T-helper 1 cell treated with Interleukin-12 subunit alpha and Interleukin-12 subunit beta and Interleukin-4 antibody, amounts not matched to agents 30 ng/mL and 1 ng/mL, for 36 hours (primary cell): ENCODE results near the gene NEDD9. TPM values are rescaled to one million over a fixed set of nuclear protein-coding genes. Genes with fewer than 3 reads are reported as not detected.

ENCODE experiments used
- intact Hi-C: fragments of 100-400 bp; cut with micrococcal nuclease; formaldehyde crosslinking; loops from one replicate; pipeline ENCODE4 v1.15.1; 2024
- total RNA-seq: library from RNA; stranded (reverse); gene quantifications from 2 replicates; pipeline ENCODE4 v1.2.3, GENCODE V29; 2022

NEDD9 gene
- total RNA-seq, 1 donor from 2014 or later: 71.1 TPM

DNA sequence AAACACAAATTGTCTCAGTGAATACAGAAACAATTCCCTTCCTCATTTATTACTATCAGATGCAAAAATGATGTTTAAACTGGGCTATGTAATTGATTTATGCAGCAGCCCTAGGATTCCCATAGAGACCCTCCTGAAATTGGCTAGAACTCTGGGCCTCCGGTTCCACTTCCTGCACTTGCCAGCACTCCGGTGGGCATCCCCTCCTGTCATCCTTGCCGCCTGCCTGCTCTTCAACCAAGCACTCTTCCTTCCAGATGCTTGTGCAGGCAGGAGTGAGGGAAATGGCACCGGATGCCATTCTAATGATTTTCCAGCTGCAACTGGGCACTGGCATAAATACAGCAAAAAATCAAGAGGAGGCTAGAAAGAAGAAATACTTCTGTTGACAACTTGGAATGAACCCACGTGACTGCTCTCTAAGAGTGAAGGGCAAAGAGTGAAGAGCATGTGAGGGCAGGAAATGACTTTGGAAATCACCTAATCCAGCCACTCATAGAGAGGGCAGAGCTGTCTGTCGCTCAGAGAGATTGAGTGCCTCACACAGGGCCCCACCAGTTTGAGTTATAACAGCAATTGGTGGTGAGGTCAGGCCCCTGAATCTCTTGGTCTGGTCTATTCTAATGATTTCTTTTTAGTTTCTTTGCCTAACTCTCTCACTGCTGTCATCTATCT, 3.7 kb upstream of the NEDD9 start:
- intact Hi-C loops: loop anchor here (1.0 to 10.0 kb wide), 7 partner anchors 13 to 879 kb away; no protein-coding TSS in a partner anchor

DNA sequence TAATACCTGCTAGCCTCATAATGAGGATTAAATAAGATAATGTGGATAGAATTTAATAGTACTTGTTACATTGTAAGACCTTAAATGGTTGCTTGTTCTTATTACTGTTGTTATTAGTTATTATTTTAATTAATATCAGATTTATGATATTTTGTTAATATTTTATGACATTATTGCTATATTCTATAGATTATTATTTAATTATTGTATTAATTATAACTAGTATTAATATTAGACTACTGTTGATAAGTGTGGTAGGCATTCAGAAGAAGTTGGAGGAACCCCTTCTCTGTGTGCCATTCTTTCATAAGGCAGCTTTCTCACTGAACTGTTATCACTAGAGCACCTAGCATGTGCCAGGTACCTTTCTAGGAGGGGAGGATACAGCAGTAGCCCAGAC, 2.6 kb upstream of the NEDD9 start:
- intact Hi-C loops: loop anchor here (10.0 kb wide), 1 partner anchor 880 kb away; no protein-coding TSS in a partner anchor

DNA sequence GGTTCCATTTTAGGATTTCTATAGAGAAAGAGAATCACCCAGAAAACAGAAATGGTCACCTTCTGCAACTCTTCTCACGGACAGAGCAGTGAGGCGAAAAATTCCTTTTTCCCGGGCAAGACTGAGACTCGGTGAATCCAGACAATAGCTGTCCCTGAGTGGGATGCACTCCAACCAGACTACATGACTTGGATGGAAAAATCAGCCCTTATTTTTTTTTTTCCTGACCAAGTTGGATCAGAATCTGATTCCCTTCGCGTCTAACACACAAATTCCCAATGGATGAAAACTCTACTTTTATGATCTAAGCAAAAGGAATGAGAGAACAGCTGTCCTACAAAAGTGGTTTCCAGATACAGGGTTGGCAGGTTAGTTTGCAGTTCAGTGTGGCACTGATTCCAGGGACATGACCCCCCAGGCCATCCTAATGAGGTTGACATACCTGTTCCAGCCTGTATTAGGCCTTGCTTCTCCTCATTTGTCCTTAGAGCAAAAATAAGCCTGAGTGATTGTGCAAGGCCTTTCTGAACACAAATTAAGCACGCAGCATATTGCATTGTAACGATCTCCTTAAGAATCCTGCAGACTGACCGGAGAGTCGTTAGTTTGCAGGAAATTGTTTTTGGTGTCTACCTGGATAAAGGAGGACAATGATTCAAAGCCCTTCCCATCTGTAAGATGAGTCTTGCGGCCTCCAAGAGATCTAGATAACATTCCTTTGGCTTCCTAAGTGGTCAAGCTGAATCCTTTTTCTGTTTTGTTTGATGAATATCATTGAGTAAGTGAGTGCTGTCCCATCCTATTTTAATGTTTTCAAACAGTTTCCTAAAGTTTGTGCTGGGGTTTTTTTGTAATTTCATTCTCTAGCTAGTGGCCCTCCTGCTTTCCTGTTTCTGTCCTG, 1.5 kb upstream of the NEDD9 start:
- intact Hi-C loops: loop anchor here (2.0 to 10.0 kb wide), 5 partner anchors 89 to 881 kb away; partner anchors contain the start of genes HIVEP1 and MAK

DNA sequence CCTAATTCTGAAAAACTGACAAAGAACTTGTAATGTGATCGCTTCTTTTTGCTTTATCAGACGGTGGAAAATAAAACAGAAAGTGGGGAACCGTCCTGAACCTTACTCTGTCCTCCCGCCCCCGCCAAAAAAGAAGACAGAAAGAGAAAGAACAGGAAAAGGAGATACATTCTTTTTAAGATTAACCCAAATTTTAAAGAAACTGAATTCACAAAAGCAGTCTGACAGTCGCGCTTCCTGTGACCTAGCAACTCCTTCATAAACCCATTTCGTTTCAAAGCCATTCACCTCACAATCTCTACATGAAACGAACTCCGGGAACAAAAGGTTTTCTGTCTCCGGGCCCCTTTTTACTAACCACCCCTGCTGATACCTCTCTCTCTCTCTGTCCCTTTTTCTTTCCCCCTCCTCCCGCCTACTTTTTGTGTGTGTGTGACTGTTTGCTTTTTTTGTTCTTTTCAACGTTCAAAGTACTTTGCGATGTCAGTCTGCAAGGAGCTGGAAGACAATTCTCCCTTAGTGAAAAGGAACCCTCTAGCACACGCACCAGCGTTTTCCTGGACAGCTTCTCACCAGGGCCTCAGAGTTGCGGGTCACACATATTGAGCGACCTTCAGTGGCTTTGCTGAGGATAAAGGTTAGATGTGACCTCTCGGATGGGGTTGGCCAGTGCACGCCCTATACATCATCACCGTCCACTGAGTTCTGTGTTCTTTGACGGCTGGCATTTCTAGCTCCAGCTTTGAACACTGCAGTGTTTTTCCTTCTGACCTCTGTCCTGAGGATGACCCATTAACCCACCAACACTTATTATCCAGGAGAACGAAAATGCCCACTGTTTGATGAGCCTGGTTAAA, 530 bp upstream of the NEDD9 start:
- intact Hi-C loops: loop anchor here (1.0 to 10.0 kb wide), 20 partner anchors 9 to 882 kb away; partner anchors contain the start of genes HIVEP1, MAK, SMIM13 and TMEM170B

DNA sequence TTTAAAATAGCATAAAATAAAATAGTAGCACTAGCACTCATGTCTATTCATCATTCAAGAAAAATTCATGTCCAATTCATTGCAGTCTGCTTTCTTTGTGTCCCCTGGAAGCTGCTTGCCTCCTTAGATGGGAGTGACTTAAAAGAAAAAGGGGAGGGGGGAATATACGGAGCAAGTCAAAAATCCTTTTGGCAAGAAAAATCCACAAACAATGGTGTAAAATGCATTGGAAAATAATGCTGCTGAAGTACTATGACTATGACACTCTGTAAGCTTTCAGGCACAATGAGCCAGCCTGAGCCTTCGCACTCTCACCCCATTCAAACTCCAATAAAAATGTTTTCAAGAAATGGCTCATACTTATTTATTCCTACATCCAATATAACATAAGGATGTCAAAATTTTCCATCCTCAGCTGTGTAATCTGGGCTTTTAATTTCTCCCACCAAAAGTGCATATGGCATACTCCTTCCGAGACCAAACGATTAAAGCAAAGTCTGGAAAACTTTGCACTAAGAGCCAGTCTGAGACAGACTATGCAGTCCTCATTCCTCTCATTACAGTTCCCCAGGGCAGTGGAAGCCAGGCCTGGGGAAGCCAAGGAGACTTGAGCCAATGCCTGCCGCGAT, 790 bp downstream of the NEDD9 start:
- intact Hi-C loops: loop anchor here (1.0 to 10.0 kb wide), 20 partner anchors 7 to 883 kb away; partner anchors contain the start of genes HIVEP1, MAK, SMIM13 and TMEM170B

DNA sequence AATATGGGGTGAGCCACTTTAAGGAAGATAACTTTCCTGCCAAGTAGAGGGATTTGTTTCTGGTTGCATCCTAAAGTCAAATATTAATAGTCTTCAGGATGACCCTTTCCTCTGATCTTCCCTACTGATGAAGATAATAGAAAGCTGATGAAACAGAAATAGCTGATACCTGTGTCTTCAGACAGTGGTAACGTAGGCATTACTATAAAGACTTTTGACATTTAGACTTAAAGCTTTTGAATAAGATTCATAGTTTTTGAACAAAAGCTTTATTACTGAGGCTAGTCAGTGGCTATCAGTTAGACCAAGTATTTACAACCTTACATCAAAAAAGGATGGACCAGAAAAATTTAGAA, 1.4 kb downstream of the NEDD9 start:
- intact Hi-C loops: loop anchor here (10.0 kb wide), 1 partner anchor 884 kb away; no protein-coding TSS in a partner anchor

DNA sequence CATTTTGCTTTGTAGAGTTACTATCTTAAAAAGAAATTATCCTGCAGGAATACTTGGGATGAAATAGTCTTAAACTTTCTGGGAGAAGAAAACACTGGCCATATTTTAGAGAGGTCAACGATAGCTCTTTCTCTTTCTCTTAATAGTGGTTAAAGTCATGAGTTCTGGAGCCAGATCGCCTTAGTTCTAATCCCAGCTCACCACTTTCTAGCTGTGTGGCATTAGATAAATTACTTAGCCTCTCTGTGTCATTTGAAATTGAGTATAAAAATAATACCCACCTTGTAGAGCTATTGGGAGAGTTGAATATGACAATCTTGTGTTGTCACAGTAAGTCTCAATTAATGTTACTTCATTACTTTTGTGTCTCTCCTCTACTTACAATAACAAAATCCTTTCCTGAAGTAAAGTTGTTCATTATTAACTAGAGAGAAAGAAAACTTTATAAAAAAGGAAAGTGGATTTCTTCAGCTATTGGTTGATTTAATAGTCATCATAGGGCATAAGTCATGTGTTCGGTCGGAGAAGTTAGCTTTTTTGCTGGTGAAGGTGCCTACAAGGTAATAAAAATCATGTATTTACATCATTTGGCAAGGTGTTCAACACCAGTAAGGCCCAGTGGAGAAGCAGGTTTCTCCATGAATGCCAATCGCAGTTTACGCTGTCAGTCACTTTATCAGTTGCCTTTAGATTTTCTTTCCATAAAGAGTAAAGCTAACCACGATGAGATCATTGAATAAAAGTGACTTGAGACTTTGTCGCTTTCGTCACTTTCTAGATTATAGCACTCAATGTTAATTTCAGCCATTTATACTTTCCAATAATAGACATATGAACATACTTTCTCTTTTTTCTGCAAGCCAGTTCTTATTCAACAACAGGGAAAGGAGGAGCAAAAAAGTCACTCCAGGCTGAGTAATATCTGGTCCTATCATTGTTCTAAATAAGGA, 2.0 kb downstream of the NEDD9 start:
- intact Hi-C loops: loop anchor here (10.0 kb wide), 1 partner anchor 884 kb away; no protein-coding TSS in a partner anchor

DNA sequence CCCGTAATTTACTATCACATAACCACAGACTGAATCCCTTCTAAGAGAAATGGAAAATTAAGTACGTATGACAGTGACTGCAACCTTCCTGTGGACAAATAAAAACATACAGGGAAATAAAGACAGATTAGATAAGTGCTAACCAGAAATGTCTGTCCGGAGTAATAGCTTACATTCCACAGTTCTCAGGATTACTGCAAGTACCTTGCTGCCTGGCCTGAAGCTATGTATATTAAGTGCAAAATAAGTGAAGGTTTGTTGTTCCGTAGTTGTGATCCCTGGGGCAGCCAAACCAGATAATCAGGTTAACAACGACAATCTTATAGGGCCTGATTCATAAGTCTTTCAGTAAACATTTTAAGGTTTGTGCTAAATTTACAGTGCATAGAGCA, 2.8 kb downstream of the NEDD9 start:
- intact Hi-C loops: loop anchor here (10.0 kb wide), 1 partner anchor 885 kb away; no protein-coding TSS in a partner anchor

DNA sequence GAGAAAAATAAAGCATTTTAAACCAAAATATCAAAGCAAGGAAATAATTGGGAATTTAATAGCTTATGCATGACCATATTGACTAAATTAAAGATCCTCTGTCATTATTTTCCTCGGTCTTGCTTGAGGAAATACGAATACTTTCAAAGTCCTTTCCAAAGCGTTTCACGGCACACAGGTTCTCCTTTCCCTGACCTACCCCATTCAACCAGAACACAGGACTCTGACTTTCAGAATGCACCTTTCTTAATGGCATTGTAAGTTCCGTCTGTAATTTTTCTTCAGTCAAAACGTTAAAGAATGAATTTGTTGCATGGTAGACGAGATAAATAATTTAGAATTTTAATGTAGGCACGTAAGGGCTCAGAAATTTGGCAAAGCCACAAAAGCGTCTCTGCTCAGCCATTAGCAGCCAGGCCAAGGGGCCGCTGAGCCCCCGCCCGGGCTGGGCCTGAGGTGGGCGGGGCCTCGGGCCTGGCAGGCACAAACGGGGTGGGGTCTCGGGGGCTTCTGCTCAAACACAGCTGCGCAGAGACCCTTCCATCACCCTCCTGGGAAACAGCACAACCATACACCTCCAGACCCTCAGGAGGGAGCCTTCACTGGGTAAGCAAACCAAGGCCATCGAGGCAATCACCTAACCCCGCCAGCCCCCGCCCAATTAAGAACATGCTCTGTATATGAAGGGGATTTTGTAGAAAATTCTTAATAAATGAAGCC, 3.4 kb downstream of the NEDD9 start:
- intact Hi-C loops: no loop called here

DNA sequence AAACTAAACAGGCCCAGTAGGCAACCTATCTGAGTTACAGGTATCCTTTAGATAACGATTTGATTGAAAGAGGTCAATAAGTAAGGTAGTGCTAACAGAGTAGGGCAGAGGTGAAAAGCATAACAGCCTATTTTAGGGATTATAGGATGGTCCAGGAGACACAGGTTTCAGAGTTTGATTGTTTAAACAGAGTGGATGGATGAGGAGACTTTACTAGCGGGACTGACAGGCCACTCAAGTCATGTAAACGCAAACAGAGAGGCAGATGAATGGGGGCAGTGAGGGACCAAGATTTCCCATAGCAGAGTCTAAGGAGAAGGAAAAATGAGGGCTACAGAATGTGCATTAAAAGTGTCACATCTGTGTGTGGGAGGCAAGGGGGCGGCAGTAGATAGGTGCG, 4.8 kb downstream of the NEDD9 start:
- intact Hi-C loops: no loop called here

DNA sequence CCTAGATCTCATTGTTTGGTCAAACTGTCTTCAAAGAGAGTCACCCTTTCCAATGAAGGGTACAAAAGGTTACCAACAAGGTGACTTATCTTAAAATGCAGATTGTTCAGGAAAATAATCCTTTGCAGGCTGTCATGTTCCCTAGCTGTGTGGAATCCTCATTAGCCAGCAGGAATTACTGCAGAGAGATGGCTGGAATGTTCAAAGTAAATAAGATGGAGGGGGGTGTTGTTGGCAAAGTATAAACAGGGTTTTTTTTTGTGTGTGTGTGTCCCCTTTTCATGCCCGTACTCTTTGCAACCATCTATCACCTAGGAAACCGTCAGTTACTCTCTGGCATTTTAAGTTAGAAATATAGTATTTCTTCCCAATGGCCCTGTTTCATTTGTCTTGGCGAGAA, 6.5 kb downstream of the NEDD9 start:
- intact Hi-C loops: no loop called here

DNA sequence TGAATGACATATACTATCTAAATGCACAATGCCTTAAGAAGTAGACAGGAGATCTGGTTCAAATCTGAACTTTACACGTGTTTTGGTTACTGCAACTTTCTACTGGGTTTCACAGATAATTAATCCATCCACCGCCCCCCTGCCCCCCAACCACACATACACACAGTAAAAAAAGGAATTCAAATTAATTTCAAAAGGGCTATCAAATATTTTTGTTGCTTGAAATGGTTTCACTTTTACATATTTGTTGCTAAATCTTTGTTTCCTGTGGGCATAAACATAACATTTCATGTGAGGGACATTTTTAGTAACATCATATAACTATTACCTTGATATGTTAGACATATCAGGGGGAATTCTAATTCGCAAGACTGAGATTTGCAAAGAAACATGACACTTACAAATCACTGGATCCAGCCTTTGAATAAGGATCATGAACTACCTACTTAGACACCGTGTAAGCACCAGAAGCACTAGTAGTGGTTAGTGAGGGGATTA, 7.5 kb downstream of the NEDD9 start:
- intact Hi-C loops: loop anchor here (1.0 to 2.0 kb wide), 13 partner anchors 7 to 697 kb away; partner anchors contain the start of genes NEDD9, SMIM13 and TMEM14B

DNA sequence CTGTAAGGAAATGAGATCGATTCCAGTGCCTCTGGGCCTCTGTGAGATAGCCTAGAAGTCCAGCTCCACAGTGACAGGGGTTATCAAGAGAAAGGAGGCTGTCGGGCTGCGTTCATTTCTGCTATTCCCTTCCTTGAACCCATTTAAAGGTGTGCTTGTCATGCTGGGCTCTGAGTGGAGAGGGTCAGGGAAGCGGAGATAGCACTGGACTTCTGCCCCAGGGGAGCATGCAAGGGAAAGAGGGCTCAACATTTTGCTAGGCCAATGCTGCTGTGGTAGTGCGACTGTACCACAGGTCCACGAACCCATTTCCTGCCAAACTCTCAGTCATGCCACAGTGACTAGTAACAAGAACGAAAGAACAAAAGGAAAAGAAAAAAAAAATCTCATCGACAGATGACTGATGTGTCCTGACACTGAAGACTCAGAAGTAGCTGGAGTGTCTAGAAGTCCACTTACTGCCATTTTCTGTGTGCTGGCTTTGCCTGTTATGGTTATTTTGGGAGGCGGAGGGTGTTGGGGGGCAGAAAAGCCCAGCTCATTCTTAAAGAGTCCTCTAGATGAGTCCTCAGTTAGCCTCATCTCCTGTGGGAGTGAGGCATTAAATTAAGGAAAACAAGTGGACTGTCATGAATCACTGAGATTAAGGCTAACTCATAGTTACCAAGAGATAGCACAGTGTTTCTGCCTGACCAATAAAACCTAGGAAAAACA, 8.1 kb downstream of the NEDD9 start:
- intact Hi-C loops: loop anchor here (1.0 to 2.0 kb wide), 13 partner anchors 8 to 696 kb away; partner anchors contain the start of genes NEDD9, SMIM13 and TMEM14B

DNA sequence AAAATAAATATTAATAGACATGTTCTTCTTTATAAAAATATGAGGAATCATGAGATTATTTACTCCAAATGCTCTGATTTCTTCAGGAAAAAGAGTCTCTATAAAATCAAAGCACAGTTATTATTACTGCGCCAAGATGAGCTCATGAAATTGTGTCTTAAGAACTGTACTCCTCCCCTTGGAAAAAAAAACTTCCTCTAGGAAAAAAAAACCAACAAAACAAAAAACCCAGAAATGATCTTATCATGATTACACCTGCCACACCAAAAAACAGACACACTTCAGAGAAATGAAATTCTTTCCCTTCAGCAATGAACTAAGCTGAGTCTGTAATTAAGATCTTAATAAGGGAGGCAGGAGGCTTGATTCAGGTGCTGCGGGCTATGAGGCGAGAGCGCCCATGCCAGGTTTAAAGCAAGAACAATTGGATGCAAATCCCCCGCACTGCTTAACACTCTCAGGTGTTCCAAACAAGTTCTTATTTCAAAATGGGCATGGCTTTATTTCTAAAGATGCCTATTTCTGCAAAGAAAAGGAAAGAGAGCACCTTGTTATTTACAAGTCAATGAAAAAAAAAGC, 9.1 kb downstream of the NEDD9 start:
- intact Hi-C loops: loop anchor here (2.0 kb wide), 1 partner anchor 13 kb away; no protein-coding TSS in a partner anchor

DNA sequence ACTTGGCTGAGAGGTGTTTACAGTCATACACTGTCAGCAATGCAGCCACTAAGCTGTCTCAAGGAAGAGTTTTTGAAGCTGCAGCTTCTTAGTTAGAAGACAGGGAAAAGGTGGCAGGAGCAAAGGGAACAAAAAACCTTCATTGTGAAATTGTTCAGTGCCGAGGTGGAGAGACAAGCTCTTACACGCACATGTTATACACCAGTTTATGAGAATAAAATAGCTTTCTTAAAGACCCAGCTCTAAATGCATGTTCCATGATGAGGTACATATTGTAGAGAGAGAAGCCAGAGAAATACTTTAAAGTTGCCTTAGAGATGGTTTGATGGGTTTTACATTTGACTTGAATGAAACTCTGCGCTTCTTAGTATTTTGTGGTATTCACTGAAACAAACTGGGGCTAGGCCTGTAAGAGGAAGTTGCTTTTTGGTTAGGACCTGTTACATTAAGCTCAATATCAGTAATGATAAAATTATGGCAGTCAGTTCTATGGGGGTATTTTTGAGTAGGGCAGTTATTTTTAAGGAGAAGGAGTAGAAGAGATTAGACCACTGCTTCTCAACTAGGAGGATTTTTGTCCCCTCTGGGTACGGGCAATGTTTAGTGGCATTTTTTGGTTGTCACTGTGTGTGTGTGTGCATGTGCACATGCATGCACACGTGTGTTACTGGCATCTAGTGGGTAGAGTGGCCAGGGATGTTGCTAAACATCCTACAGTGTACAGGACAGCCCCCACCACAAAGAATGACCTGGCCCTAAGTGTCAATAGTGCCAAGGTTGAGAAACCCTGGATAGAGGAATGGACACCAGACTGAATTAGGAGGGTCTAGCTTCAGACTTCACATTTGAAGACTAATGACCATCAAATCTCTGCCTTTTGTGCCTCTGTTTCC, 9.8 kb downstream of the NEDD9 start:
- intact Hi-C loops: loop anchor here (1.0 to 2.0 kb wide), 2 partner anchors 14 kb away; no protein-coding TSS in a partner anchor
